HepG2 (cell line): Measurements from ENCODE around the gene EPB41L5. TPM values are rescaled to one million over a fixed set of nuclear protein-coding genes. Genes with fewer than 3 reads are reported as not detected.
A peak's percentile ranks its signal among the peaks of the same experiment; 100 is the strongest.

ENCODE experiments used
- ATAC-seq: fragments of 200-7000 bp; cut with Tn5 transposase; 3 replicates; pipeline ENCODE4 v1.9.1; 2020; ENCODE audit warnings: mild to moderate bottlenecking, moderate library complexity
- BruUV-seq: library from RNA; stranded (reverse); fragments of 400-500 nt; replicated peaks from 2 replicates; lab custom pipeline; 2021; lab: Mats Ljungman, UMichigan
- CTCF ChIA-PET: fragments of 300-600 bp; formaldehyde crosslinking; extraction: SDS; loops from one replicate; lab custom pipeline; 2021; ENCODE audit warnings: low total read pairs, inconsistent platforms, low intra/inter-chr PET ratio; lab: Yijun Ruan, JAX
- POLR2A ChIA-PET: fragments of 350-600 bp; sonication (Branson Sonifier 250); formaldehyde crosslinking; loops from one replicate; lab custom pipeline; 2020; ENCODE audit warnings: antibody characterized with exemption, inconsistent platforms; lab: Yijun Ruan, JAX
- DNase-seq: peaks from one replicate; pipeline ENCODE4 v3.0.0-alpha.2; 2015; ENCODE audit warnings: low spot score
- FAIRE-seq: peaks from 3 replicates; lab custom pipeline; 2011; peaks lifted over from hg19 to GRCh38; lab: Jason Lieb, UNC
- H2AFZ ChIP-seq: one replicate; pipeline ENCODE4 v1.6.1; 2011; ENCODE audit warnings: low read length, inconsistent platforms
- H3K27ac ChIP-seq: fragments of 300-600 bp; 3 replicates; pipeline ENCODE4 v1.8.0; 2011; ENCODE audit warnings: mixed run types, mild to moderate bottlenecking, mixed read lengths, low read length, inconsistent platforms; ENCODE audit not compliant: insufficient read depth; ENCODE audit errors: extremely low read length
- H3K27me3 ChIP-seq, 2 experiments: fragments of 200-600 bp in 1 of 2; 2 replicates in 1 of 2; 3 replicates in 1 of 2; pipeline versions ENCODE4 v1.6.0 to v1.8.0; 2011; ENCODE audit warnings: low read length in 2 of 2, mild to moderate bottlenecking in 2 of 2, moderate library complexity in 2 of 2, inconsistent platforms in 1 of 2; ENCODE audit not compliant: insufficient read depth in 2 of 2, control insufficient read depth in 1 of 2
- H3K36me3 ChIP-seq, 2 experiments: fragments of 200-600 bp in 1 of 2; replicated peaks in 1 of 2; 2 replicates in 1 of 2; 3 replicates in 1 of 2; pipeline versions ENCODE4 v1.5.1 to v1.8.0; 2011; ENCODE audit warnings: low read length in 2 of 2, inconsistent platforms in 1 of 2; ENCODE audit not compliant: insufficient read depth in 2 of 2, control insufficient read depth in 1 of 2
- H3K4me1 ChIP-seq: 2 replicates; pipeline ENCODE4 v1.5.1; 2012; ENCODE audit warnings: low read length, inconsistent platforms; ENCODE audit not compliant: insufficient read depth
- H3K4me2 ChIP-seq: 2 replicates; pipeline ENCODE4 v1.6.0; 2011; ENCODE audit warnings: low read depth, low read length, inconsistent platforms
- H3K4me3 ChIP-seq, 3 experiments: fragments of 200-600 bp in 1 of 3; sonication (generic), shearing (Covaris generic) in 1 of 3; replicated peaks in 1 of 3; 2 replicates each; pipeline ENCODE4 v1.5.1; 2011 to 2016; ENCODE audit warnings: low read length in 3 of 3, inconsistent platforms in 2 of 3, low read depth in 2 of 3, mild to moderate bottlenecking in 2 of 3, control low read depth in 1 of 3, mixed read lengths in 1 of 3; ENCODE audit not compliant: insufficient read depth in 1 of 3
- H3K79me2 ChIP-seq: one replicate; pipeline ENCODE4 v1.6.1; 2011; ENCODE audit warnings: low read length, inconsistent platforms; ENCODE audit not compliant: insufficient read depth
- H3K9ac ChIP-seq: 2 replicates; pipeline ENCODE4 v1.6.0; 2011; ENCODE audit warnings: mild to moderate bottlenecking, low read depth, low read length, inconsistent platforms; ENCODE audit not compliant: insufficient read depth
- H3K9me3 ChIP-seq: 2 replicates; pipeline ENCODE4 v1.5.1; 2012; ENCODE audit warnings: mild to moderate bottlenecking, low read length
- H4K20me1 ChIP-seq: 2 replicates; pipeline ENCODE4 v1.6.0; 2011; ENCODE audit warnings: inconsistent platforms, mild to moderate bottlenecking, low read length, moderate library complexity; ENCODE audit not compliant: insufficient read depth
- ATF7 ChIP-seq, 2 experiments: fragments of 450-650 bp in 1 of 2; sonication (generic) in 1 of 2; formaldehyde crosslinking in 1 of 2; IDR thresholded peaks; 2 replicates each; pipeline versions ENCODE4 v1.4.0 to v1.6.1; 2016 to 2020; ENCODE audit warnings: antibody characterized with exemption in 1 of 2, mild to moderate bottlenecking in 1 of 2, missing genetic modification reagents in 1 of 2
- CEBPB ChIP-seq: IDR thresholded peaks from 2 replicates; pipeline ENCODE4 v1.6.1; 2011; ENCODE audit warnings: low read depth, low read length, improper control_type of control experiment, borderline replicate concordance
- HNF4A ChIP-seq: sonication (generic); formaldehyde crosslinking; IDR thresholded peaks from 2 replicates; pipeline ENCODE4 v1.4.0; 2020; ENCODE audit warnings: missing genetic modification reagents
- KLF11 ChIP-seq: IDR thresholded peaks from 2 replicates; pipeline ENCODE4 v1.6.1; 2016; ENCODE audit warnings: missing compliant biosample characterization
- MEF2D ChIP-seq: sonication (generic); formaldehyde crosslinking; IDR thresholded peaks from 2 replicates; pipeline ENCODE4 v1.5.1; 2020; ENCODE audit warnings: mild to moderate bottlenecking, missing genetic modification reagents
- MIER2 ChIP-seq: IDR thresholded peaks from 2 replicates; pipeline ENCODE4 v1.6.1; 2016; ENCODE audit warnings: missing biosample characterization, missing genetic modification reagents
- RAD21 ChIP-seq: fragments of 450-650 bp; formaldehyde crosslinking; IDR thresholded peaks from 2 replicates; pipeline ENCODE4 v1.5.0; 2020; ENCODE audit warnings: mild to moderate bottlenecking
- SMC3 ChIP-seq: IDR thresholded peaks from 2 replicates; pipeline ENCODE4 v1.6.1; 2011; ENCODE audit warnings: low read length, improper control_type of control experiment
- SMYD3 ChIP-seq: sonication (generic); formaldehyde crosslinking; IDR thresholded peaks from 2 replicates; pipeline ENCODE4 v1.8.1; 2023; ENCODE audit warnings: mild to moderate bottlenecking, missing genetic modification reagents
- STAG1 ChIP-seq: sonication (generic); formaldehyde crosslinking; IDR thresholded peaks from 2 replicates; pipeline ENCODE4 v1.4.0; 2020; ENCODE audit warnings: missing genetic modification reagents
- ZBTB7B ChIP-seq: sonication (generic); formaldehyde crosslinking; IDR thresholded peaks from 2 replicates; pipeline ENCODE4 v1.4.0; 2020; ENCODE audit warnings: missing genetic modification reagents
- ZNF382 ChIP-seq: sonication (generic); formaldehyde crosslinking; IDR thresholded peaks from 2 replicates; pipeline ENCODE4 v1.5.0; 2020; ENCODE audit warnings: missing genetic modification reagents, mild to moderate bottlenecking, borderline replicate concordance
- WGBS: methylation state at CpG from one replicate; pipeline ENCODE4 v1.1.6; 2017; ENCODE audit warnings: low lambda C conversion rate; 5-methylcytosine and 5-hydroxymethylcytosine counted together
- in situ Hi-C: cut with HindIII; loops from 2 replicates; pipeline ENCODE4 v1.10.0; 2017; ENCODE audit warnings: low pct_unique_long_range_greater_than_20kb; ENCODE audit not compliant: extremely low pct_ligation_motif_present
- intact Hi-C: fragments of 100-400 bp; cut with micrococcal nuclease; formaldehyde crosslinking; loops from one replicate; pipeline ENCODE4 v1.10.0; 2022; ENCODE audit not compliant: unreplicated experiment
- polyA plus RNA-seq, 8 experiments: library from polyadenylated mRNA; depleted of rRNA in 3 of 8; stranded (reverse) in 7 of 8; unstranded in 1 of 8; fragments of >200 nt; fragmentation: Illumina TruSeq in 4 of 8; extraction: Trizol in 4 of 8; gene quantifications; 2 replicates each; pipeline versions ENCODE4 v1.2.1 to v1.2.3, GENCODE V29; 2011 to 2016; ENCODE audit warnings: low read depth in 4 of 8, missing spikeins in 1 of 8, mixed read lengths in 1 of 8; ENCODE audit not compliant: insufficient read depth in 1 of 8
- total RNA-seq, 5 experiments: library from RNA; depleted of rRNA; stranded (reverse); fragments of >200 nt; fragmentation: Illumina TruSeq; extraction: Trizol; gene quantifications; 2 replicates each; pipeline ENCODE4 v1.2.3, GENCODE V29; 2016; ENCODE audit warnings: low read depth in 1 of 5
- TF ChIP-seq, protein P1 (sequence below): IDR thresholded peaks from 2 replicates; pipeline ENCODE4 v1.6.1; 2012; ENCODE audit warnings: low read depth, low read length, improper control_type of control experiment
- TF ChIP-seq, protein P2 (sequence below): IDR thresholded peaks from 2 replicates; pipeline ENCODE4 v1.6.1; 2016
- TF ChIP-seq, protein P3 (sequence below): sonication (generic); formaldehyde crosslinking; IDR thresholded peaks from 2 replicates; pipeline ENCODE4 v1.5.1; 2020; ENCODE audit warnings: mild to moderate bottlenecking, moderate library complexity, missing genetic modification reagents

Gene EPB41L5
- total and polyA plus RNA-seq, 2 of the 13 experiments (the other 11 are each of a cell fraction or from before 2014, with no cell fraction given), result 40.5 to 47.5 TPM

DNA sequence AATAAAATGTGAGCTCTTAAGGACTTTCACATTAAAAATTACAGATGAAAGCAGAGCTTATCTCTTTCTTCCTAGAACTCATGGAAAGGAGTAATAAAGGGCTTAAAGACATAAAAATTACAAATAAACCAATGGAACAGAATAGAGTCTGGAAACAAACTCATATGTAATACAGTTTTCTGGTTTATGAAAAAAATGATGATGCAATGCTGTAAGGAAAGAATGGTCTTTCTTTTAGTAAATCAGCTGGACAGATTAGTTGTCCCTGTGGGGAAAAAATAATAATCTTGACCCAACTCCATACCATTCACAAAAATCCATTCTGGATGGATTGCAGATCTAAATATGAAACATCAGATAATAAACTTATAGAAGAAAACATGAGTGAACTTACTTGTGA lies 156.1 kb downstream of the EPB41L5 start:
- no TSS peak for BruUV-seq
- CTCF ChIA-PET, result no interaction called here

DNA sequence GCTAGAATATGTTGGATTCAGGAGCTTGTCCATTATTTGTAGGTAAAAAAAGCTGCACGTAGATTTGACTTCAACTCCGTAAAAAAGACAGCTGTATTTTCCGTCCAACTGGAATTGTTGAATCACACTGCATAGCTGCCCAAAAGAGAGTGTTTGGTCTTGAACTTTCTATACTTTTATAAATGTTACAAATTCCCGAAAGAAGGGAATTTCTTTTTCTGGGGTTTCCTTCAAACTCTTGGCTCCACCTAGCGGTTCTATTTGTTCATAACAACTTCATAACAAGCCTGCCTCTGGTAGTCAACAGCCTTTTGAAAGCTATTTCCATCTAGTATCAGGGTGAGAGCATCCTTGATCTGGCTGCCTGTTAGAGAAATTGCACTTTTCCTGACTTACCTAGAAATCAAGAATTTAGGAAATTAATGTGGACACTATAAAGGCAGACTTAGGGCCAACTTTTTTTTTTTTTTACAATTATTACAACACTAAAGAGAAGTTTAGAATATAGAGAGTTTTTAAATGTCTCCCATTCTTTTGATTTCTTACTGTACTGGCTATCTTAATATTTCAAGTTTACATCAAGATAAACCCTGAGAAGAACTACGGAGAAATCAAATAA lies 162.2 kb downstream of the EPB41L5 start:
- ChIA-PET POLR2A (interaction anchor here (0.7 to 1.0 kb wide), 2 partner anchors 10 to 419 kb away, joined by 4 read pairs; no protein-coding TSS in a partner anchor), CTCF (interaction anchor here (0.6 to 2.1 kb wide), 6 partner anchors 65 to 533 kb away, joined by 3 to 30 read pairs (median 4); no protein-coding TSS in a partner anchor)
- Histone ChIP-seq H2AFZ (no peak overlapping the region), H3K9ac (no peak overlapping the region), H3K27me3 (no peaks in the 10 kb centered on the region), H3K36me3 (peaks cover 5 to 28% of the 10 kb centered on the region in 2 experiments; a peak in 4 of 5 replicates), H3K9me3 (no peaks in the 10 kb centered on the region), H3K79me2 (no peaks in the 10 kb centered on the region), H3K27ac (no peak overlapping the region), H4K20me1 (no peaks in the 10 kb centered on the region), H3K4me2 (no peak overlapping the region), H3K4me3 (no peak overlapping the region), H3K4me1 (no peaks in the 10 kb centered on the region)
- no TSS peak for BruUV-seq
- peak; percentile 81 for FAIRE-seq
- in situ Hi-C loops (loop anchor here (5.0 to 10.0 kb wide), 2 partner anchors 68 to 470 kb away; no protein-coding TSS in a partner anchor), intact Hi-C loops (loop anchor here (1.0 to 5.0 kb wide), 5 partner anchors 66 to 533 kb away; partner anchors contain the start of gene EPB41L5)
- WGBS, result 63% methylated on average over 6 of the region's 6 CpGs
- ATAC-seq, result peak; percentile 72
- peak; percentile 70 for DNase-seq
- TF ChIP-seq SMC3, result peak; percentile 81
- TF ChIP-seq, protein P1, sequence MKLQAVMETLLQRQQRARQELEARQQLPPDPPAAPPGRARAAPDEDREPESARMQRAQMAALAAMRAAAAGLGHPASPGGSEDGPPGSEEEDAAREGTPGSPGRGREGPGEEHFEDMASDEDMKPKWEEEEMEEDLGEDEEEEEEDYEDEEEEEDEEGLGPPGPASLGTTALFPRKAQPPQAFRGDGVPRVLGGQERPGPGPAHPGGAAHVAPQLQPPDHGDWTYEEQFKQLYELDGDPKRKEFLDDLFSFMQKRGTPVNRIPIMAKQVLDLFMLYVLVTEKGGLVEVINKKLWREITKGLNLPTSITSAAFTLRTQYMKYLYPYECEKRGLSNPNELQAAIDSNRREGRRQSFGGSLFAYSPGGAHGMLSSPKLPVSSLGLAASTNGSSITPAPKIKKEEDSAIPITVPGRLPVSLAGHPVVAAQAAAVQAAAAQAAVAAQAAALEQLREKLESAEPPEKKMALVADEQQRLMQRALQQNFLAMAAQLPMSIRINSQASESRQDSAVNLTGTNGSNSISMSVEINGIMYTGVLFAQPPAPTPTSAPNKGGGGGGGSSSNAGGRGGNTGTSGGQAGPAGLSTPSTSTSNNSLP, result peak; percentile 18; the same call in 1 of the 2 replicates
- TF ChIP-seq MIER2 (CRISPR knock-in tag), result no peak
- TF ChIP-seq SMYD3, result no peak
- TF ChIP-seq, protein P2, sequence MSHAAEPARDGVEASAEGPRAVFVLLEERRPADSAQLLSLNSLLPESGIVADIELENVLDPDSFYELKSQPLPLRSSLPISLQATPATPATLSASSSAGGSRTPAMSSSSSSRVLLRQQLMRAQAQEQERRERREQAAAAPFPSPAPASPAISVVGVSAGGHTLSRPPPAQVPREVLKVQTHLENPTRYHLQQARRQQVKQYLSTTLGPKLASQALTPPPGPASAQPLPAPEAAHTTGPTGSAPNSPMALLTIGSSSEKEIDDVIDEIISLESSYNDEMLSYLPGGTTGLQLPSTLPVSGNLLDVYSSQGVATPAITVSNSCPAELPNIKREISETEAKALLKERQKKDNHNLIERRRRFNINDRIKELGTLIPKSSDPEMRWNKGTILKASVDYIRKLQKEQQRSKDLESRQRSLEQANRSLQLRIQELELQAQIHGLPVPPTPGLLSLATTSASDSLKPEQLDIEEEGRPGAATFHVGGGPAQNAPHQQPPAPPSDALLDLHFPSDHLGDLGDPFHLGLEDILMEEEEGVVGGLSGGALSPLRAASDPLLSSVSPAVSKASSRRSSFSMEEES (CRISPR knock-in tag), result 0 out of 2 replicates have a peak, but pooled peaks have one; percentile 26
- peak; percentile 88 for TF ChIP-seq STAG1 (CRISPR knock-in tag)
- 0 out of 2 replicates have a peak, but pooled peaks have one; percentile 27 for TF ChIP-seq MEF2D (CRISPR knock-in tag)
- 0 out of 2 replicates have a peak, but pooled peaks have one; percentile 38 for TF ChIP-seq KLF11 (CRISPR knock-in tag)
- peak; percentile 80 for TF ChIP-seq RAD21 (CRISPR knock-in tag)

More for the DNA sequence above, 156.1 kb downstream of the EPB41L5 start:
- Histone ChIP-seq H3K4me2 (no peak overlapping the region), H3K27ac (no peak overlapping the region), H4K20me1 (no peaks in the 10 kb centered on the region), H3K9ac (no peak overlapping the region)
- POLR2A ChIA-PET, result no interaction called here
- DNase-seq, result no peak
- TF ChIP-seq, protein P3, sequence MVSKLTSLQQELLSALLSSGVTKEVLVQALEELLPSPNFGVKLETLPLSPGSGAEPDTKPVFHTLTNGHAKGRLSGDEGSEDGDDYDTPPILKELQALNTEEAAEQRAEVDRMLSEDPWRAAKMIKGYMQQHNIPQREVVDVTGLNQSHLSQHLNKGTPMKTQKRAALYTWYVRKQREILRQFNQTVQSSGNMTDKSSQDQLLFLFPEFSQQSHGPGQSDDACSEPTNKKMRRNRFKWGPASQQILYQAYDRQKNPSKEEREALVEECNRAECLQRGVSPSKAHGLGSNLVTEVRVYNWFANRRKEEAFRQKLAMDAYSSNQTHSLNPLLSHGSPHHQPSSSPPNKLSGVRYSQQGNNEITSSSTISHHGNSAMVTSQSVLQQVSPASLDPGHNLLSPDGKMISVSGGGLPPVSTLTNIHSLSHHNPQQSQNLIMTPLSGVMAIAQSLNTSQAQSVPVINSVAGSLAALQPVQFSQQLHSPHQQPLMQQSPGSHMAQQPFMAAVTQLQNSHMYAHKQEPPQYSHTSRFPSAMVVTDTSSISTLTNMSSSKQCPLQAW, result no peak
- no peak for TF ChIP-seq HNF4A
- peak; percentile 21; the same call in 1 of the 2 replicates for TF ChIP-seq CEBPB
- peak; percentile 50; the same call in 1 of the 2 replicates for TF ChIP-seq ATF7 (IDR thresholded peaks at IDR 0.05)
- TF ChIP-seq ATF7 (CRISPR knock-in tag; IDR thresholded peaks at IDR 0.05), result no peak
- no peak for TF ChIP-seq ZNF382 (CRISPR knock-in tag)
- TF ChIP-seq ZBTB7B (CRISPR knock-in tag), result no peak
- TF ChIP-seq, all 625 proteins: peak for 2
- H3K36me3 ChIP-seq, result peaks cover 1 to 10% of the 10 kb centered on the region in 2 experiments; a peak in 4 of 5 replicates
- ATAC-seq (no peak), FAIRE-seq (no peak)
- intact Hi-C loops, result no loop called here
- in situ Hi-C loops, result no loop called here
- H3K79me2 ChIP-seq, result no peaks in the 10 kb centered on the region
- H3K4me1 ChIP-seq, result no peaks in the 10 kb centered on the region
- no peak overlapping the region for H3K4me3 ChIP-seq
- H3K9me3 ChIP-seq, result no peaks in the 10 kb centered on the region
- no peaks in the 10 kb centered on the region for H3K27me3 ChIP-seq
- no peak overlapping the region for H2AFZ ChIP-seq
